SU-DHL-6 (cell line): ENCODE data around the gene BCAN.

Source experiments
- EZH2phosphoT487 ChIP-seq: fragments of 200-600 bp; sonication (generic), shearing (Covaris generic); conservative IDR thresholded peaks from 2 replicates; pipeline ENCODE4 v1.6.1; 2018; ENCODE audit warnings: mild to moderate bottlenecking, antibody characterized with exemption, low read length, moderate library complexity, mixed read lengths
- TF ChIP-seq, protein P1 (sequence below): fragments of 200-600 bp; sonication (generic); IDR thresholded peaks from one replicate; pipeline ENCODE4 v1.5.1; 2017; ENCODE audit warnings: antibody characterized with exemption, mild to moderate bottlenecking, low read length, moderate library complexity; ENCODE audit not compliant: insufficient read depth, poor library complexity, severe bottlenecking

DNA sequence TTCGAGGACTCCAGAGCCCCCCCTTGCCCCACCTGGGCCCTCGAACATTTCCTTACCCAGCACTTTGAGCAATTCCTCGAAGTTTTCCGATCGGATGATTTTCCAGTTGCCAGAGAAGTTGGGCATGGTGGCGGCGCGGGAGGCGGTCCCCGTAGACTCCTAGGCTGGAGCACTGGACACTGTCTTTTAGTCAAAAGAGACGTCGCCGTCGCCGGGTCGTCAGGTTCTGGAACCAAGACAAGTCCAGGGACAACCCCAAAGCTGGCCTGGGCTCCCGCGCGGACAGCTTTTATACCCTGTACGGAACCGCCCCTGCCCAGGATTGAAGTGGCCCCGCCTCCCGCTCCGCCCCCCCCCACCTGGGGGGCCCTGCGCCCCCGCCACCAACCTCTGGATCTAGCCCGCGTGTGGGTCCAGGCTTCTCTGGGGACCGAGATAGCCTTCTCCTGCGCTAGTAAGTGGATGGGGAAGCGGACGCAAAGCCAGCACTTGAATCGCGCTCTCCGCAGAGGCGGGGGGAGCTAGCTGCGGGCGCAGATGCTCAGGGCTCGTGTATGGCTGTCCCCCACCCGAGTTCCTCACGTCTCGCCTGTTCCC, 63.5 kb downstream of the BCAN start, which contains the start of gene CRABP2:
- TF ChIP-seq, protein P1, sequence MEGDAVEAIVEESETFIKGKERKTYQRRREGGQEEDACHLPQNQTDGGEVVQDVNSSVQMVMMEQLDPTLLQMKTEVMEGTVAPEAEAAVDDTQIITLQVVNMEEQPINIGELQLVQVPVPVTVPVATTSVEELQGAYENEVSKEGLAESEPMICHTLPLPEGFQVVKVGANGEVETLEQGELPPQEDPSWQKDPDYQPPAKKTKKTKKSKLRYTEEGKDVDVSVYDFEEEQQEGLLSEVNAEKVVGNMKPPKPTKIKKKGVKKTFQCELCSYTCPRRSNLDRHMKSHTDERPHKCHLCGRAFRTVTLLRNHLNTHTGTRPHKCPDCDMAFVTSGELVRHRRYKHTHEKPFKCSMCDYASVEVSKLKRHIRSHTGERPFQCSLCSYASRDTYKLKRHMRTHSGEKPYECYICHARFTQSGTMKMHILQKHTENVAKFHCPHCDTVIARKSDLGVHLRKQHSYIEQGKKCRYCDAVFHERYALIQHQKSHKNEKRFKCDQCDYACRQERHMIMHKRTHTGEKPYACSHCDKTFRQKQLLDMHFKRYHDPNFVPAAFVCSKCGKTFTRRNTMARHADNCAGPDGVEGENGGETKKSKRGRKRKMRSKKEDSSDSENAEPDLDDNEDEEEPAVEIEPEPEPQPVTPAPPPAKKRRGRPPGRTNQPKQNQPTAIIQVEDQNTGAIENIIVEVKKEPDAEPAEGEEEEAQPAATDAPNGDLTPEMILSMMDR, result no peak
- TF ChIP-seq EZH2phosphoT487, result no peak
